Peyer's patch (tissue), 4 donors: Measurements from ENCODE around the gene ATP2A1.

ENCODE experiments used
- POLR2A ChIP-seq, 2 donors: fragments of 450-650 bp; IDR thresholded peaks; one replicate each; pipeline ENCODE4 v1.5.1; 2017; ENCODE audit warnings: antibody characterized with exemption in 2 of 2, mild to moderate bottlenecking in 2 of 2, moderate library complexity in 2 of 2
- TF ChIP-seq, protein P1 (sequence below), 6 experiments: fragments of 450-650 bp in 4 of 6; fragments of 200-600 bp in 2 of 6; sonication (generic) in 1 of 6; IDR thresholded peaks; one replicate each; pipeline ENCODE4 v1.5.1; 2017 to 2019; ENCODE audit warnings: antibody characterized with exemption in 6 of 6, mild to moderate bottlenecking in 3 of 6, moderate library complexity in 1 of 6

DNA sequence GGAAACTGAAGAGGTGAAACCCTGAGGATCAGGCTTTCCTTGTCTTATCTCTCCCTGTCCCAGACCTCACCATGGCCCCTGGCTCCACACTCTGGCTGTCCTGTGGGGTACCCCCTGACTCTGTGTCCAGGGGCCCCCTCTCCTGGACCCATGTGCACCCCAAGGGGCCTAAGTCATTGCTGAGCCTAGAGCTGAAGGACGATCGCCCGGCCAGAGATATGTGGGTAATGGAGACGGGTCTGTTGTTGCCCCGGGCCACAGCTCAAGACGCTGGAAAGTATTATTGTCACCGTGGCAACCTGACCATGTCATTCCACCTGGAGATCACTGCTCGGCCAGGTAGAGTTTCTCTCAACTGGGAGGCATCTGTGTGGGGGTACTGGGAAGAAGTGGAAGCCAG, 54.9 kb downstream of the ATP2A1 start:
- TF ChIP-seq, protein P1, sequence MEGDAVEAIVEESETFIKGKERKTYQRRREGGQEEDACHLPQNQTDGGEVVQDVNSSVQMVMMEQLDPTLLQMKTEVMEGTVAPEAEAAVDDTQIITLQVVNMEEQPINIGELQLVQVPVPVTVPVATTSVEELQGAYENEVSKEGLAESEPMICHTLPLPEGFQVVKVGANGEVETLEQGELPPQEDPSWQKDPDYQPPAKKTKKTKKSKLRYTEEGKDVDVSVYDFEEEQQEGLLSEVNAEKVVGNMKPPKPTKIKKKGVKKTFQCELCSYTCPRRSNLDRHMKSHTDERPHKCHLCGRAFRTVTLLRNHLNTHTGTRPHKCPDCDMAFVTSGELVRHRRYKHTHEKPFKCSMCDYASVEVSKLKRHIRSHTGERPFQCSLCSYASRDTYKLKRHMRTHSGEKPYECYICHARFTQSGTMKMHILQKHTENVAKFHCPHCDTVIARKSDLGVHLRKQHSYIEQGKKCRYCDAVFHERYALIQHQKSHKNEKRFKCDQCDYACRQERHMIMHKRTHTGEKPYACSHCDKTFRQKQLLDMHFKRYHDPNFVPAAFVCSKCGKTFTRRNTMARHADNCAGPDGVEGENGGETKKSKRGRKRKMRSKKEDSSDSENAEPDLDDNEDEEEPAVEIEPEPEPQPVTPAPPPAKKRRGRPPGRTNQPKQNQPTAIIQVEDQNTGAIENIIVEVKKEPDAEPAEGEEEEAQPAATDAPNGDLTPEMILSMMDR (IDR thresholded peaks at IDR 0.05): no peak
- TF ChIP-seq POLR2A (IDR thresholded peaks at IDR 0.05): no peak
